ENCODE measurements around the gene POTEB2.
"Not testable (repeated sequence)": the region's sequence is repeated elsewhere in the genome, so short reads cannot be mapped to it uniquely, and the experiment has no call there.

POTEB2 gene

DNA sequence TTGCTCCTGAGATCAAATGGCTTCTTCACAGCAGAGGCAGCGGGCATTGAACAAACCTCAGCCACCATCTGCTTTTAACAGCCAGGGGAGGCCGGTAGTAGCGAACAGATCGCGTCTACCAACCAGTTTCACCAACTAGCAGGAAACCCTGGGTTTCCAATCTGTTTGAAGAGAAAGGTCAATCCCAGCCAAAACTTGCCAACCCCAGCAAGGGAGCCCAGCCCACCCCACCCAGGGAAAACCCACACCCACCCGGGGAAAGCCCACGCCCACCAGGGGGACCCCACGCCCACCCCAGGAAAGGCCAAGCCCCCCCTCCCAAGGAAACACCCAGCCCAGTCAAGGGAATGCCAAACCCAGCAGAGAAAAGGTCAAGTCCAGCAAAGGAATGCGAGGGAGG is at the start of gene POTEB2:
Gene POTEB2, minus strand, starts transcription at position 101 of the 400 bp plus-strand sequence. Its CDS starts 33 bp downstream, at position 68.
- not testable (repeated sequence) for DNase-seq (ENCODE audit: low read depth)

DNA sequence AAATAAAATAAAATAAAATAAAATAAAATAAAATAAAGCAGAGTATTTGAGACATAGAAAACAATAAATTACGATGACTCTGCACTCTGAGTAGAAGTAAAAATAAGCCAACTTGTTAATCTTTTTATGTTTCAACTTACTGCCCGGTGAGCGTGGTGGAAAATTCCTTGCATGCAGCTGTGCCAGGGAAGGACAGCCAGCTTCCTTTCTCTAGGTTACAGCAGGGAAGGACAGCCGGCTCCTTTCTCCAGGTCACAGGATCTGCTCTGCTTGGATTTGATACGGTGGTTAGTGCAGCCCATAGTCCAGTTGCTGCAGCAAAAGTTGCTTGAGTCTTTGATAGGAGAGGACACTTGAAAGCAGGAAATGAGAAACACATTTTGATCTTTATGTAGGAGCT is 13.8 kb upstream of the POTEB2 start:
- not testable (repeated sequence) for DNase-seq (ENCODE audit: low read depth)

DNA sequence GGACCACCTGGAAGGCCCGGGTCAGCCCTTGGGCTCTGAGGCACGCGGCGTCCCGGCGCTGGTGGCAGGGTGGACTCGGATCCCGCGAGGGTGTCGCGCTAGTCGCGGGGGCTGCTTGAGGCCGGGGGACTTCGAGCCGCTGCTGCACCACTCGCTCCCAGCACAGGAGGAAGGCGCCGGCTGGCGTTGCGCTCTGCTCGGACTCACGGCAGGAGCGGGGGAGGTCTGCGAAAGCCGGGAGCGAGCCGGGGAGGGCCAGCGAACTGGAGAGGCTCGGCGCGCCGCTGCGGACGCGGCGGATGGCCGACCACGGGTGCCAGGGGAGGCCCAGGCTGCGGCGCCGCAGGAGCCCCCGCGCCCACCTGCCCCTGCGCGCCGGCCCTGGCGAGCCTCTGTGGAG is 12.3 kb upstream of the POTEB2 start:
- not testable (repeated sequence) for DNase-seq (ENCODE audit: low read depth)

DNA sequence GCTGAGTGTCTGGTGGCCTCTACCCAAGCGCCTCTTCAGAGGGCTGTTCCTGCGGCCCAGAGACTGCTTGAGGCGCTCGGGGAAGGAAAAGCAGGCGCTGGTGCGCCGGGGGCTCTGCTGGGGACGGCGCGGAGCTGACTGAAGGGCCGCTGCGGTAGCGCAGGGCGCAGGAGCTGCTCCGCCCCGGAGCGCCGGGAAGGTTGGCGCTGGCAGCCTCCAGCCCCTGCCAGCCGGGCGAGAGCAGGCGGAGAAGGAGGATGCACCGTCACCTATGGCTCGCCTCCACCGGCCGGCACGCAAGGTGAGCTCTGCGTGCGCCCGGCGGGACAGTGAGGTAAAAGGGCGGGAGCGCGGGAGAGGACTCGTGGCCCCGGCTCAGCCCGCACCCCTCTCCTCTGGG is 11.7 kb upstream of the POTEB2 start:
- not testable (repeated sequence) for DNase-seq (ENCODE audit: low read depth)
